ENCODE data around the gene PLCD1.
A peak's percentile ranks its signal among the peaks of the same experiment; 100 is the strongest.

Gene PLCD1

GRCh38 chr3:37984596-37984995 lies 44.8 kb downstream of the PLCD1 start:
- TF ChIP-seq ZFX (IDR thresholded peaks at IDR 0.05): no peak
- TF ChIP-seq, protein P1, sequence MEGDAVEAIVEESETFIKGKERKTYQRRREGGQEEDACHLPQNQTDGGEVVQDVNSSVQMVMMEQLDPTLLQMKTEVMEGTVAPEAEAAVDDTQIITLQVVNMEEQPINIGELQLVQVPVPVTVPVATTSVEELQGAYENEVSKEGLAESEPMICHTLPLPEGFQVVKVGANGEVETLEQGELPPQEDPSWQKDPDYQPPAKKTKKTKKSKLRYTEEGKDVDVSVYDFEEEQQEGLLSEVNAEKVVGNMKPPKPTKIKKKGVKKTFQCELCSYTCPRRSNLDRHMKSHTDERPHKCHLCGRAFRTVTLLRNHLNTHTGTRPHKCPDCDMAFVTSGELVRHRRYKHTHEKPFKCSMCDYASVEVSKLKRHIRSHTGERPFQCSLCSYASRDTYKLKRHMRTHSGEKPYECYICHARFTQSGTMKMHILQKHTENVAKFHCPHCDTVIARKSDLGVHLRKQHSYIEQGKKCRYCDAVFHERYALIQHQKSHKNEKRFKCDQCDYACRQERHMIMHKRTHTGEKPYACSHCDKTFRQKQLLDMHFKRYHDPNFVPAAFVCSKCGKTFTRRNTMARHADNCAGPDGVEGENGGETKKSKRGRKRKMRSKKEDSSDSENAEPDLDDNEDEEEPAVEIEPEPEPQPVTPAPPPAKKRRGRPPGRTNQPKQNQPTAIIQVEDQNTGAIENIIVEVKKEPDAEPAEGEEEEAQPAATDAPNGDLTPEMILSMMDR (conservative IDR thresholded peaks at IDR 0.05): no peak

DNA sequence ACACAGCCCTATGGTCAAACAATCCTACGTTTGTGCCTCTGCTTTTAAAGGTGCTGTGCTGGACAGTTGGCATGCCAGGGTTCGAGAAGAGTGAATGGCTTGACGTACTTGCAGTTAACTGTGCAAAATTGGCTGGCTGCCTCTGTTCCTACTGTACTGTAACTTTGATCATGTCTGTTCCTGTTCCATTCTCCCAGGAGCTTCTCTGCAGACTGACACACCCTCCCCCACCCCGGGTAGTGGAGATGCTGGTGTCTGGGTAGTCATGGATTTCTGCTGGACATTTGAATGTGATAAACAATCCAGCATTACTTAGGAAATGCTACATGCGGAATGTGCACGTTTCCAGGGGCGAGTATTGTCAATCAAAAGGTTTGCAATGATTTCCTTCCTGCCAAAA lies 45.4 kb downstream of the PLCD1 start:
- no peak for TF ChIP-seq ZFX (IDR thresholded peaks at IDR 0.05)
- TF ChIP-seq, protein P1 (conservative IDR thresholded peaks at IDR 0.05): no peak
- peak overlapping the region; percentile 9; the same call in 1 of the 2 replicates for H3K27ac ChIP-seq

More at GRCh38 chr3:37984596-37984995, 44.8 kb downstream of the PLCD1 start:
- peak overlapping the region; percentile 9; the same call in 1 of the 2 replicates for H3K27ac ChIP-seq

DNA sequence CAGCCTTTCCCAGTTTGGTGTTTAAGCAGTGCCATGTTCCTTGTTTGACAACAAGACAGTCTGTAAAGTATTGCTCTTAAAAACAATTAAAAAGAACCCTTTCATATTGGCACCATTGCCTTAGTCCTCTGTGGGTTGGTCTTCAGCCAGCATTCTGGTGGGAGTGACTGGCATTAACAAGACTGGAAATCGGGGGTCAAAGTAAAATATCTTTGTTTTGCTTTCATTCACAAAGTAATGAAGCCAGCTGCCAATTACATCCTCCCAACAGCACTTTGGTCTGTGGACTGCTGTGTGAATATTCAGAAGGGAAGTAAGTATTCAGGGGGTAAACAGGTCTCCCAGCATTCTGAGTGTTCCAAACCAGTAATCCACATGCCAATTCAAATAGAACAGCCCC lies 47.1 kb downstream of the PLCD1 start:
- H3K27ac ChIP-seq: peak overlapping the region; percentile 28
- no peak for TF ChIP-seq ZFX (IDR thresholded peaks at IDR 0.05)
- TF ChIP-seq, protein P1 (conservative IDR thresholded peaks at IDR 0.05): no peak

DNA sequence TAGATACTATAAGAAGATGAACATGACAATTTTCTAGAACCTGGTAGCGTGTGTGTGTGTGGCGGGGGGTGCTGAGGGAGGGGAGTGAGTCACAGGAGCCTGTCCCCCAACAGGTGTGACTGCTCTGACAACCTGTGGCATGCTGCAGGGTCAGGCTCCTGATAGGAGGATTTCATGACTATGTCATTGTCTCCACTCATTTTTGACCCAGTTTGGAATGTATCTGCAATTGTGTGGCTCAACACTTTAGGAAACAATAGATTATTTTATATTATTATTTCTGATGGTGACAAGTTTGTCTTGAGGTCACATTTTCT lies 48.1 kb downstream of the PLCD1 start:
- no peak for TF ChIP-seq ZFX (IDR thresholded peaks at IDR 0.05)
- TF ChIP-seq, protein P1 (conservative IDR thresholded peaks at IDR 0.05): no peak
- H3K27ac ChIP-seq: no peak overlapping the region

DNA sequence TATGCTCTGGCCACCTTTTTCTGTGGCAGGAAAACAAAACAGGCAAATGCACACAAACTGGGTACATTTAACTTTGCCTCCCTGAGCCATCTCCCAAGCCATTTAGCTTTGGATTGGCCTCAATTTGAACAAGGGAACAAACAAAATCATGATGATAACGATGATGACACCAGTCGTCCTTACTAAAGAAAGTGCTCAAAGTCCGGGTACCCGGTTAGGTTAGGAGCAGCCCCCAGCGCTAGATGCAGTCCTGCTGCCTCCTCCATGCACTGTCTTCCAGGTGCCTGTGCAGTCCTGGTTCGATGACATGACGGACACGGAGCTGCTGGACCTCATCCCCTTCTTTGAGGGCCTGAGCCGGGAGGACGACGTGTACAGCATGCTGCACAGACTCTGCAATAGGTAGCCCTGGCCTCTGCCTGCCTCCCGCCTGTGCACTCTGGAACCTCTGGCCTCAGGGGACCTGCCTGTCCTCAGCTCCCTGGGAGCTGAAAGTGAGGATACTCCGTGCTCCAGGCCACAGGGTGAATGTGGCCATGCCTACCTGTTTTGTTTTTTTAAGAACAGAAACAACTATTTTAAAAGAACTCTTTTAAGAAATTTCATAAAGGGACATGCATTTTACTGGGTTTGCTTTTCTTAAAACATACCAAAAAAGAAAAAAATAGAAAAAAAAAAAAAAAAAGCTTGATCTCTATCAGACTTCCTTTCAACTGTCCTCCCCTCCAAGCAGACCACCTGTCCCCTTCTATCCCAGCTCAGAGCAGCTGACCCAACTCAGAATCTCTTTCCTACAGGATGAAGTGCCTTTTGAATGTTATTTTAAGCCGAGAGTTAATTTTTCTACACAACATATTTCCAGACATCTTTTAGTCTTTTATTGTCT lies 48.7 kb downstream of the PLCD1 start:
- no peak for TF ChIP-seq ZFX (IDR thresholded peaks at IDR 0.05)
- TF ChIP-seq, protein P1 (conservative IDR thresholded peaks at IDR 0.05): no peak

GRCh38 chr3:37979541-37980461 lies 49.6 kb downstream of the PLCD1 start:
- no peak overlapping the region for H3K27ac ChIP-seq
- TF ChIP-seq, protein P1 (conservative IDR thresholded peaks at IDR 0.05): no peak
- TF ChIP-seq ZFX (IDR thresholded peaks at IDR 0.05): no peak

More for the DNA sequence above, 48.7 kb downstream of the PLCD1 start:
- no peak overlapping the region for H3K27ac ChIP-seq
